LHCN-M2 (cell line): ENCODE data around the gene VAV2. TPM values are rescaled to one million over a fixed set of nuclear protein-coding genes. Genes with fewer than 3 reads are reported as not detected.

Source experiments
- DNase-seq: peaks from one replicate; pipeline ENCODE4 v3.0.0-alpha.2; 2012; ENCODE audit warnings: low read depth
- total RNA-seq: library from RNA; depleted of rRNA; stranded (reverse); fragments of >200 nt; gene quantifications from 2 replicates; pipeline ENCODE4 v1.2.3, GENCODE V29; 2014

VAV2 gene
- total RNA-seq, 1 experiment from 2014 or later = 13.0 TPM

DNA sequence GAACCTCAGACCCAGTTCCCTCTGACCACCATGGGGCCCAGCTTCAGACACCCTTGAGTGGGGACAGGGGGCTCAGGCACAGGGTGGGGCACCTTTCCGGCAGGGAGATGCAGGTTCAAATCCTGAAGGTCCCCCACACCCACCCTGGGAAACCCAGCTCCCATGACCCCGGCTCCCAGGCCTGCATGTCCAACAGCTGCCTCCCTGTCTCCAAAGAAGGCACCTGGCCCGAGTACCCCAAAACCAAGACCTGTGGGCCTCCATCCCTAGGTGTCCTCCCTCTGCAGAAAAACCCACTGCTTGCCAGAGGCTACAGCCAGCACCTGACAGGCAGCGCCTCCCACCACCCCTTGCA, 38.5 kb downstream of the VAV2 start:
- DNase-seq = no peak

DNA sequence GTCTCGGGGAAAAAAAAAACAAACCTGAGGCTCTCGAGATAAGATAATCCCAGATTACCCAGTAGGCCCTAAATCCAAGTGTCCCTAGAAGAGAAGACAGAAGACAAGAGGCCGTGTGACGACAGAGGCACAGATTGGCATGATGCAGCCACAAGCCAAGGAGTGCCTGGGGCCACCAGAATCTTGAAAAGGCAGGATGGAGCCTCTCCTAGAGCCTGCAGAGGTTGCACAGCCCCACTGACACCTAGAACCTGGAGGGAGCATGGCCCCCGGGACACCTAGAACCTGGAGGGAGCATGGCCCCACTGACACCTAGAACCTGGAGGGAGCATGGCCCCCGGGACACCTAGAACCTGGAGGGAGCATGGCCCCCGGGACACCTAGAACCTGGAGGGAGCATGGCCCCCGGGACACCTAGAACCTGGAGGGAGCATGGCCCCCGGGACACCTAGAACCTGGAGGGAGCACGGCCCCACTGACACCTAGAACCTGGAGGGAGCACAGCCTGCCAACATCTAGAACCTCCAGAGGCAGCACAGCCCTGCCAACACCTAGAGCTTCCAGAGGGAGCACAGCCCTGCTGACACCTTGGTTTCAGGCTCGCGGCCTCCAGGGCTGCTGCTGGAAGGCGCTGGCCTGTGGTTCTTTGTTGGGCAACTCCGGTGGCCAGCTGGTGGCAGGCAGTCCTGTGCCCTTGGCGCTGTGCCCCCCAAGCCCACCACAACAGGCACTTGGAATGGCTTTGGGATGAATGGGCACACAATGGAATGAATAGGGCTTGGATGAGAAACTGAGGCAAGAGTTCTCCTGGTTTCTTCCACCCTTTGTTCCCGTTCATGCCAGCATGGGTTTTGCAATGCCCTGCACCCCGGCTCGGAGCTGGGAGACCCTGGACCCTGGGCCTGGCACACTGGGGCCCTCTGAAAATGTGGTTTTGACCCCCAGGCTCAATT, 39.2 kb downstream of the VAV2 start:
- DNase-seq = no peak

DNA sequence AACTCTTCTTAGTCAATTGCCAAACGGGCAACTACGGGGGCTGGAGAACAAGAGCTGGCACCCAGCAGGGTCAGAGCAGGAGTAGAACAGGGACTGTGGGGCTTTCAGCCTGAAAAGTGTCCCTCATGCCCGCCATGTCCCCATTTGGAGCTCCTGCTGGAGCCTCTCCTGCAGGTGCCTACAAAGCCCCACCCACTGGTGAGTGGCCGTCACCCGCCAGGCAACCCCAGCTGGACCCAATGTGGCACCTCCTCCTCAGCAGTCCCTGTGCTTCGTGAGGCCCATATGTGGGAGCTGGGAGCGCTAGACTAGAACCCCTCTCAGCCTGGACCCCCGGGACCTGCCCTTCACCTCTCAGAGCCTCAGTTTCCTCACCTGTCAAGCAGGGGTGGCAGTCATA, 40.9 kb downstream of the VAV2 start:
- no peak for DNase-seq

DNA sequence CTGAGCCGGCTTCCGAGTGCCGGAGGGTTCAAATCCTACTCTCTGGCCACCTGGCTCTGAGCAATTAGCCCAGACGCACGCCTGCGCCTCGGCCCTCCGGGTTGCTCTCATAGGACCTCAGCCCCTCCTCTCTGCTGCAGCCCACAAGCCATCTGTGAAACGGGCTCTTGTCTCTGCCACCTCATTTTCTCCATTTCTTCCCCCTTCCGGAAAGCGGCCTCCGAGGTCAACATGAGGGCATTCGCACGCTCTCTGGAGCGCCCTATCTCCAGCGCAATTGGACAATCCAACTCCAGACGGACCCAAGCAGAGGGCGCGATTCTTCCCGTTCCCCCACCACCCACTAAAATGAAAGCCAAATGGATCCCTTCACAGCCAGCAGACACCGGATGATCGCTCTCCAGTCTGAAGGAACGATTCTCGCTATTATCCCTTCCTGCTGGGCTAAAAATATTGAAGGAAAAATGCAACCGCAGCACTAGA, 41.5 kb downstream of the VAV2 start:
- DNase-seq = no peak

DNA sequence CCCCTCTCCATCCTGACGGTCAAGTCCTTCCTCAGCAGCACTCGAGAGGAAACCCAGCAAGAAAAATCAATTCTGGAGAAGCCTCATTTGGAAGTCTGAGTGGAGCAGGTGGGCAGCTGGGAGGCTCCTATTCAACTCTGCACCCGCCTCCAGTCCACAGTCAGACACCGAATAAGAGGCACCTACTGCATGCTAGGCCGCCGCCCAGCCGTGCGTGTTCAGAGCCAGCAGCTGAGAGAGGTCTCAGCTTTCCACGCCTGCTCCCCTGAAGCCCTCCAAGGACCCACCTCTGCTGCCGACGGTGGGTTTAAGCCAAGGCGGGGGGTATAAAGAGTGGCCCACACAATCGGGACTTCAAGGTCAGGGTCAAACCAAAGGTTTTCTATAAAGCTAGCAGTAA, 41.9 kb downstream of the VAV2 start:
- DNase-seq = no peak

DNA sequence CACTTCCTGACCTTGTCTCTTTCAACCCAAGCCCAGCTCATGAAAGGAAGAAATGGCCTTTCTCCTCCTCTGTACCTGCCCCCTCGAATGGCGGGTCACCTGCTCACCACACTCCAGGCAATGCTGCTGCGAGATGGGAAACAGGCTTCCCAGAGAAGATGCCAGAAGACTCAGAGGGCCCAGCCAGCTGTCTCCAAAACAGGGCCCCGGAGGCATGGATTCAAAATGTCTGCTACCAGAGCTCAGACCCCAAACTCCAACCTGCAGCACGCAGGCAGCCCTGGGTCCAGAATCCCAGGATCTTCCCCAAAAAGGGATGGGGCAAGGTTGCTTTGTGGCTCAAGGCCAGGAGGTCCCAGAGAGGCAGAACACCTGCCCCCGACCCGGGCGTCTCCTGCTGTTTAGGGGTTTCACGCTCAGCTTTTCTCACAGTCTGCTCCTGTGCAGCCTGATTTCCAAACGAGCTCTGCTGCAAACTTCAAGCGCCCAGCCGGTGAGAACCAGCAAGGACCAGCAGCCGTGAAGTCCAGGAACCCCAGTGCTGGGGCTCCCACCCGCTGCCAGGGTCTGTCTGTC, 42.5 kb downstream of the VAV2 start:
- DNase-seq = no peak

DNA sequence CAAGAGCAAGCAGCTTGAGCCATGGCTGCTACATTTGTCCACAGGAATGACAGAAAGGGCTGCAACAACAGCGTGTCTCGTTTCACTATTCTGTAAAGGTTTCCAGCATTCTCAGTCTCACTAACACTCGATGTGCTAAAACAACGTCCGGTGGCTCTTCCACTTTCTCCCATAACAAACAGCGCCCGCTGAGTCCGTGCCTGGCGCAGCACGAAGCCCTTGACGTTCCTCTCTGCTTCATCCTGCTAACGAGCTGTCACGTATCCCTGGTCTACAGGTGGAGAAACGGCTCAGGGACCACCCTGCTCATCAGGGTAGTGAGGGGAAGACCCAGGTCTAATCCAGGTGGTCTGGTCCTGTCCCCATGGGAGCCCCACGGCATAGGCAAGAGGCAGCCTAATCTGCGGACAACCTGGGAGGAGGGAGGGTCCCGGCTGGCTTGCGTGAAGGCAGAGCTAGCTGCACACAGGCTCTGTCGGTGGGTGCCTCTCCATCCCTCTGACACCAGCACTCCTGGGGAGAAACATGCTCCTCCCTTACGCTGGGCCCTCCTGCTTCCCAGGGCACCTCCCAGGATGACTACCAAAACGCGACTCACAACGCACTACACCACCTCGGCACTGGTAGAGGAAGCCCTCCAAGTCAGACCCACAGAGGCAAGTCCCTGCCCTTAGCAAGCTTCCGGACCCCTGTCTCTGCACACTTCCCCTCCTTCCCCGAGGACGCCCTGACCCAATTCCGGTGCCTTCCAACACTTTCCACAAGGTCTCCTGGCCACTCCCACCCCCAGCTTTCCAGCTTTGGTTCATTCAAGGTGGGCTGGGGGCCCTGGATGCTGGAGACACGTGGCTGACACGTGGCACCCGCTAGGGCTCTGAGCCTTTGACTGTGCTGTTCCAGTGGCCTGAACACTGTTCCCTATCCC, 43.3 kb downstream of the VAV2 start:
- DNase-seq = no peak

DNA sequence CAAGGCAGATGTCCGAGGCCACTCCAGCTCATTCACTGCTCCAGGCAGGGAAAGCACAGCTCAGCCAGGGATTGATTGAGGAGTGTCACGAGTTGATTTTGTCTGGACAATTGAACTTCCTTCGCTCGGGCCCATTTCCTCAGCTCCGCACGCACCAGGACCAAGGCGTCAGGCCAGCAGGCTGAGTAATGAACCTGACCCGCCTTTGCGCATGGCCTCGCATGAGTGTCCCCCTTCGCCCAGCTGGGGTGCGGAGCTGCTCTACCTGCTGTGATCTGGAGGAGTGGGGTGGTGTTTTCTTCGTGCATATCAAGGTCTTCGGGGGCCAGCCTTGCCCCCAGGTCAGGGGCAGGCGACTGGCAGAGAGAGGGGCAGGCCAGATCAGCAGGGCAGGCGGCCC, 44.0 kb downstream of the VAV2 start:
- no peak for DNase-seq

DNA sequence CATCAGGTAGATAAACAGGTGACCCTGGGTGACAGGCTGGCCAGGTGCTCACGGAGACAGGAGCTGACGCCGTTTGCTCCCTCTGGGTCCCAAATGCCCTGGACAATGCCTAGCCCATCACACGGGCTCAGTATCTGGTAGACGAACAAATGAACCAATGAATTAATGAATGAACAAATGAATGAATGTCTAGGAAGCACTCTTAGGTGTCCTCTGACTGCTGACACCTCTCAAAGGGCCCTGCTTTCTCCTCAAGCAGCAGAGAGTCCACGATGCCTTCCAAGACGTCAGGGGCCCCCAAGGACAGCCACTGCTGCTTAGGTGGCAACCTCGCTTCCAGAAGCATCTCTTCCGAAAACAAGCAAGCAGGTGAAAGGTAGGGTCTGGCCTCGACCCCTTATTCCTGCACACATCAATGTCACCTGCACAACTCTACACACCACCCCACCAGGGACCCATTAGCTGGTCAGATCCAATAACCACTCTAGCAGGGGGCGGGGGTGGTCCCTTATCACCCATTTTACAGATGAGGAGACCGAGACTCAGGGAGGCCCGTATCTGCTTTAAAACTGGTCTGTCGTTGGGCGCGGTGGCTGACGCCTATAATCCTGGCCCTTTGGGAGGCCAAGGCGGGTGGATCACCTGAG, 45.2 kb downstream of the VAV2 start:
- DNase-seq = no peak

DNA sequence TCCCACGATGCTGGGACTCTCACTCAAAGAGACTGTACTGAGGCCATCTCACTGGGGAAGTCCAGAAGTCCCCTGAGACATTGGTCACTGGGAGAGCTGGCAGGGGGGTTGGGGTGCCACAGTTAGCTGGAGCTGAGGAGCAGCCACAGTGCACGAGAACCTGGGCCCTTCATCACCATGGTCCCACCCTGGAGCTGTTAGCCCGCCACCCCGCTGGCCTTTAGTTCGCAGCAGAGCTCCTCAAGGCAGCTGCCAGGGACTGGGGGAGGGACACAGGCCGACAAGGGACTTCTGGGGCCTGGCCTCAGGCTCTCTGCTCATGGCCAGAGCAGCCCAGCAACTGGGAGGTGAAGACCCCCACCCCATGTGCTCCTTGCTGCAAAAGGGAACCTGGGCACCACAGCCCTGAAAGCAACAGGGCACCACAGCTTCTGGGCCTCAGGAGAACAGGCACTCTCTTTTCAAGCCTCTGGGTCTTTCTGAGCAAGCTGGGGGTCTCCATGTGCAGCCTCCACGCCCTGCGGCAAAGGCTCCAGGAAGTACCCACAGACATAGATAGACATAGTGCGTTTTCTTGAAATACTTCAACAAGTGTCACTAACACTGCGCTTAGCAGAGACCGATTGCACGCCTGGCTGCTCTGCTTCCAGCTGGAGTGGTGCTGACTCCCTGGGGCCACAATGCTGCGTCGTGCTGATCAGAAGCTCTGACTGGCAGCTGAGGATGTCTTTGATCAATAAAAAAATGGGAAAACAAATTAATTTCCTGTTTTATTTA, 46.0 kb downstream of the VAV2 start:
- DNase-seq = no peak

DNA sequence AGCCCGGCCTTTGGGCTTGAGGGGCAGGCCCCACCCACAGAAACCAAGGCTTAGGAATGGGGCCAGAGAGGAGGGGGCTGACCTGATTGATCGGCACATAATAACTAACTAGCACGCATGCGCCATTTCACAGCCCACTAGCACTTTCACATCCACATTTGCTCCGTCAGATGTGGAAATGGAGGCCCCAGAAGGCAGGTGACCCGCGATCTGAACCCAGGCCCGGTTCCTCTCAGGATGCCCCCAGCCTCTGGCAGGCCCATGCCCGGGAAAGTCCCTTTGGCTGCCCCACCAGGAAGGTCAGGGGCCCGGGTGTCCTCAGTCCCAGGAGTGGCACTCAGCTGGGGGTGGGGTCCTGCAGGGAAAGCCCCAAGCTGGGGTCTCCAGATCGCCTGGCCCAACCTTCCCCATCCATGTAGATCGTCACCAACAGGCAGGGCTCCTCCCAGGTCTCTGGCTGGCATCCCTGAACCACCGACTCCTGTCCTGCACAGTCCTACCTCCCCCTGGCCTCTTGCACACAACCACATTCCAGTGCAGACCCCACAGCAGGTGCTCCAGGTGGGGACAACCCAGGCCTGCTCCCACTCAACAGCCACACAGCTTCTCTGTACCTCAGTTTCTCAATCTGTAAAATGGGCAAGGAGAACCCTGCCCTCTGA, 46.7 kb downstream of the VAV2 start:
- DNase-seq = no peak

DNA sequence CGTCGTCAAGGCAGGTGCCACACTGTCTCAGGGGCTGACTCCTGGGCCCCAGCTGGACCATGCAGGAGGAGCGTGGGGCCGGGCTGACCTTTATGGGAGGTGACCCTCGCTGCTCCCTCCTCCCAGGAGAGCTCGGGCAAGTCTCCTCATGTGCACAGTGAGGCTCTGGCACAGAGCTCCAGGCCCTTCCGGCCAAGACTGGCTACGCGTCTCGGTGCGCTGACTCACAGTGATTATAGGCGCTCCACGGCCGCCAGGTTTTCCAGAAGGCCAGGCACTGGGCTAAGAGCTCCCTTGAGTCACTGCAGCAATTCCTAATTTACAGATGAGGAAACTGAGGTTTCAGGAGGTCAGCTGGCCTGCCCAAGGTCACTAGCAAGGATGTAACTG, 47.4 kb downstream of the VAV2 start:
- DNase-seq = no peak

DNA sequence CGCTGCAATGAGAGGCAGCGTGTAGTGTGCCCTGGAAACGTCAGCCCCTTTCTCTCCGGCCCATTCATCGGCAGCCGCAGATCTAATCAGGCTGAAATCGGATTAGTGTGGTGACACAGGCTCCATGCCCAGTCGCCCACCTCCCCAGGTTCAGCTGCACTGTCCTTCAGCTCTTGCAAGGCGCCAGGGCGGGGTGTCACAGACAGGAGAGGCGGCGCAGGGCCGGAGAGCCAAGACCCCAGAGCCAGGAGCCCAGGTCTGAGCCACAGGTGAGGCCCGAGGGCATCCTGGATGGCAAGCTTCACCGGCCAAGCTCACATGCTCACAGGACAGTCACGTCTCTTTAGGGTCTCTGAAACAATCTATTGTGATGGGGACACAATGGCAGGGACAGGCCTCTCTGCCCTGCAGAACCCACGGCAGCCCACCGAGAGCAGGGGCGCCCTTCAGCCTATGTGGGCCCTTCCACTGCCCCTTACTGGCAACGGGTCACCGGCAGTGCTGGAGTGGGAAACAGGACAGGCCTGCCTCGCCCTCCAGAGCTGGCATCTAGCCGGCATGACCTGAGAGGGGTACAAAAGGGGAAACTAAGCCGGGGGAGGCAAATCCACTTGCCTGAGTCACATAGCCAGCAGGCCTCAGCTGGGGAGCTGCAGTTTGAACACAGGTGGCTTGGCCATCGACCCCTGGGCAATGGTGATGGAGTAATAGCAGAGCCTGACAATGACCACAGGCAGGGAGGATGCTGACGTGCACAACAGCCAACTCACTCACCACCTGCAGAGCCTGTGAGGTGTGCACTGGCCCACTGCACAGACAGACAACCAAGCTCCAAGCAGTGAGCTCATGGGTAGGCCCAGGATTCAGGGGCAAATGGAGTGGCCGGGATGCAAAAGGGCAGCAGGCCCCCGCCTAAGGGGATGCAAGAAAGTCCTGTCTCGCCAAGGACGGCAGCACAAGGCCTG, 48.1 kb downstream of the VAV2 start:
- DNase-seq = no peak

DNA sequence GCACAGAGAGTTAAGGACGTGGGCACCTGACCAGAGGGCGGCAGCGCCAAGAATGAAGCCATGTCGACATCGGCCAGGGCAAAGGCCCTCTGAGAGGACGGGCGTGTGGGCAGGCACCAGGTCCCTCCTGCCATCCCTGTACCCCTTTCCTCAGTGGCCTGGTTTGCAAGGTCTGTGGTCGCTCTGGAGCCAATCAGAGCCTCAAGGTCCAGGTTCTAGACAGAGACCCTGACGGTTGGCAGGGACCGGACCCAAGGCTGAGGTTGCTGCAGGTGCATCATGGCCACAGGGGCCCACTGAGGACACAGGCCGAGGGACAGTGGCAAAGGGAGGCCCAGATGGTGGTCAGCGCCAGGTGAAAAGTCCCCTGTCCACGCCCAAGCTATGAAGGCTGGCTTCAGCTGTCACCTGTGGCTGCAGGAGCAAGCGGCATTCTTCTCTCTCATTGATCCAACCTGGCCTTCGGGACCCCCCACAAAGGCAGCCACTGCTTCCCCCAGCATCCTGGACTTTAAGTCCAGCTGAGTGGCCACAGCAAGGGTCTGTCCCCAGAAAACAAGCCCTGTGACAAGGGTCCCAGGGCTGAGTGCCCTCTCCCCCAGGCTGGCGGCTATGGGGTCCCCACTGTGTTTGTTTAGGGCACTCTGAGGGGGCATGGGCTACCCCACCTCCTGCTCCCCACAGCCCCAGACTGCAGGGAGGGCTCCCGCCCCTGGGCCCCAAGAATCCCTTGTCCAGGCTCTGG, 48.9 kb downstream of the VAV2 start:
- DNase-seq = no peak

DNA sequence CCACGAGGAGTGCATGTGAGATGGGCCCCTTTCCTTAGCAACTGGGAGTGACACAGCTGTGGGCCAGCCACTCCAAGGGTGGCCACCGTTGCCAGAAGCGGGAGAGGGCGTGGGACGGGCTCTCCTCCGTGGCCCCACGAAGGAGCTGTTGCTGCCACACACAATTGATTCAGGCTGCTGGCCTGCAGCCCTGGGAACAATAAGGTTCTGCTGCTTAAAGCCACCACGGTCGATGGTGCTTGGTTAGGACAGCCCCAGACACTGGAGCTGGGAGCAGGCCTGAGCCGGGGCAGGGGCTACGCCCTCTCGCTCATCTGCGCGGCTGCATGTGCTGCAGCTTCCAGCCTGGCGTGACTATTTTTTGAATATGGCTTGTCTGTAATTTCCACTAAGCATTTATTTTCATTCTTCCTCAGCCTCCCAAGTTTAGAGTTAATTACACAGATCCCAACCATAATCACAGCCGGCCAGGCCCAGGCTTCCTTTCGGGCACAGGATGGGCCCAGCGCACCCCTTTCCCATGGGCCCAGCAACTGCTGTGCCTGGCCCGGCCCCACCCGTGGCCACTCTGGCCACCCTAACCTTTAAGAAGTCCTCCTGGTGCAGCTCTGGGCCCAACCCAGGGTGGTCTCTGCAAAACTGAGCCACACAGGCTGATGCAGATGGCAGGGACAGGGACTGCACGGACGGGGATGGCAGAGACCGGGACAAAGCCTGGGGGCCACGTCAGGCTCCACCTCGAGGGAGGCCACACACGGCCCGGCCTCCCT, 49.7 kb downstream of the VAV2 start:
- DNase-seq = no peak

DNA sequence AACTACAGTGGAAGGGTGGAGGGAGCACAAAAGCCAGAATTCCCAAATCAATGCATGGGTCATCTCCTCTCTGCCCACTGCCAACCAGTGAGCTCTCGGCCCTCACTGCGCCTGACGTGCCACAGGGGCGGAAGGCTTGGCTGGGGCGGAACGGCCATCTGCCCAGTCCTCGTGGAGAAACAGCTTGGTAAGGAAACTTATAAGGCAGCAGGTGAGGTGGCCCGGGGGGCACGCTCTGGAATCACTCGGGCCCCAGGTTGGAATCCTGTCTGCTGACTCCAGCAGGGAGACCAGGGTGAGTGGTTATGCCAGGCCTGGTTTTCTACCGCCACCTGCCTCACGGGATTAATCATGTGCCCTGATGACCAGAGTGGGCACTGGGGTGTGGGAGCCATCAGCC, 52.3 kb downstream of the VAV2 start:
- no peak for DNase-seq

DNA sequence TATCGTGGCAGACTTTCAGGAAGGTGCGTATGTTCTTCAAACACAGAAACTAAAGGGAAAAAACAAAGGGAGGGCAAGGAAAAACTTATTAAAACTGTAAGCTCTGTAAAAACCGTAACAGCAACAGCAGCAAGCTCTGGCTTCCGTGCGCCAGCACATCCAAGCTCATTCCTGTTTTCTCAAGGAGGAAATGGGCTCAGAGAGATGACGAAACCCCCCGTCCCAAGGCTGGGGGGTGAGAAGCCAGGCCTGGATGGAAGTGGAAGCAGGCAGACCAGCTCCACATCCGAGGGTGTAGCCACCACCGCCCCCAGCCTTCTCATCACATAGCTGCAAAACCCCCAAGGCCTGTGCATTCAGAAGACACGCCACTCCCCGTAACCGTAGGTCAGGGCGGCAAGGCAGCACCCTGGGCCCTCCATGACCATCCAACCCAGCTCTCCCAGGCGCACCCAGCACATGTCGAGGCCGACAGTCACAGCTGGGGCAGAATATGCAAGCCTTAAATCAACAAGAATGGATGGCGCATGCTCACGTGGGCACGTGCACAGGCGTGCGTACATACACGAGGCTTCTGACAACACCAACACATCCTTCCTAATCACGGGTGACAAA, 52.8 kb downstream of the VAV2 start:
- DNase-seq = no peak
